HEK293T (cell line): ENCODE measurements around the gene SLC38A1.
"Not testable (repeated sequence)": the region's sequence is repeated elsewhere in the genome, so short reads cannot be mapped to it uniquely, and the experiment has no call there.

Source experiments
- CTCF ChIA-PET: fragments of 350-600 bp; formaldehyde crosslinking; extraction: SDS; loops from one replicate; lab custom pipeline; 2021; ENCODE audit warnings: antibody characterized with exemption, inconsistent platforms; lab: Yijun Ruan, JAX
- POLR2A ChIA-PET: fragments of 350-600 bp; formaldehyde crosslinking; extraction: SDS; loops from one replicate; lab custom pipeline; 2020; ENCODE audit warnings: antibody characterized with exemption, inconsistent platforms; lab: Yijun Ruan, JAX
- DNase-seq: peaks from one replicate; pipeline ENCODE4 v3.0.0; 2012; ENCODE audit warnings: mixed read lengths; ENCODE audit errors: extremely low spot score
- ARNT ChIP-seq: fragments of 450-650 bp; IDR thresholded peaks from 2 replicates; pipeline ENCODE4 v1.6.1; 2017; ENCODE audit warnings: mild to moderate bottlenecking
- BHLHE40 ChIP-seq: fragments of 450-650 bp; IDR thresholded peaks from 2 replicates; pipeline ENCODE4 v1.6.1; 2016; ENCODE audit warnings: mild to moderate bottlenecking, moderate library complexity, borderline replicate concordance
- CTBP1 ChIP-seq: fragments of 450-650 bp; IDR thresholded peaks from 2 replicates; pipeline ENCODE4 v1.6.1; 2016; ENCODE audit warnings: borderline replicate concordance
- ELF4 ChIP-seq: fragments of 450-650 bp; IDR thresholded peaks from 2 replicates; pipeline ENCODE4 v1.6.1; 2017; ENCODE audit warnings: antibody characterized with exemption
- FOXA1 ChIP-seq: fragments of 450-650 bp; IDR thresholded peaks from 2 replicates; pipeline ENCODE4 v1.6.1; 2016; ENCODE audit warnings: mild to moderate bottlenecking
- FOXK2 ChIP-seq: fragments of 450-650 bp; IDR thresholded peaks from 2 replicates; pipeline ENCODE4 v1.6.1; 2016; ENCODE audit warnings: mild to moderate bottlenecking
- FOXM1 ChIP-seq: fragments of 450-650 bp; IDR thresholded peaks from 2 replicates; pipeline ENCODE4 v1.6.1; 2017; ENCODE audit warnings: mild to moderate bottlenecking, borderline replicate concordance
- HDGF ChIP-seq: fragments of 450-650 bp; IDR thresholded peaks from 2 replicates; pipeline ENCODE4 v1.6.1; 2017; ENCODE audit warnings: antibody characterized with exemption, borderline replicate concordance
- L3MBTL2 ChIP-seq: fragments of 450-650 bp; conservative IDR thresholded peaks from 2 replicates; pipeline ENCODE4 v1.6.1; 2016; ENCODE audit warnings: mild to moderate bottlenecking
- LEF1 ChIP-seq: fragments of 450-650 bp; IDR thresholded peaks from 2 replicates; pipeline ENCODE4 v1.6.1; 2017; ENCODE audit warnings: mild to moderate bottlenecking, borderline replicate concordance
- NFRKB ChIP-seq: fragments of 450-650 bp; IDR thresholded peaks from 2 replicates; pipeline ENCODE4 v1.6.1; 2016; ENCODE audit warnings: mild to moderate bottlenecking, moderate library complexity
- SP1 ChIP-seq: fragments of 450-650 bp; IDR thresholded peaks from 2 replicates; pipeline ENCODE4 v1.6.1; 2017
- SUZ12 ChIP-seq: fragments of 450-650 bp; IDR thresholded peaks from 2 replicates; pipeline ENCODE4 v1.6.1; 2016; ENCODE audit warnings: mild to moderate bottlenecking
- TARDBP ChIP-seq: fragments of 450-650 bp; IDR thresholded peaks from 2 replicates; pipeline ENCODE4 v1.6.1; 2016
- ZNF384 ChIP-seq: fragments of 450-650 bp; IDR thresholded peaks from 2 replicates; pipeline ENCODE4 v1.6.1; 2016
- TF ChIP-seq, protein P1 (sequence below): fragments of 450-650 bp; IDR thresholded peaks from 2 replicates; pipeline ENCODE4 v1.6.1; 2016

SLC38A1 gene

DNA sequence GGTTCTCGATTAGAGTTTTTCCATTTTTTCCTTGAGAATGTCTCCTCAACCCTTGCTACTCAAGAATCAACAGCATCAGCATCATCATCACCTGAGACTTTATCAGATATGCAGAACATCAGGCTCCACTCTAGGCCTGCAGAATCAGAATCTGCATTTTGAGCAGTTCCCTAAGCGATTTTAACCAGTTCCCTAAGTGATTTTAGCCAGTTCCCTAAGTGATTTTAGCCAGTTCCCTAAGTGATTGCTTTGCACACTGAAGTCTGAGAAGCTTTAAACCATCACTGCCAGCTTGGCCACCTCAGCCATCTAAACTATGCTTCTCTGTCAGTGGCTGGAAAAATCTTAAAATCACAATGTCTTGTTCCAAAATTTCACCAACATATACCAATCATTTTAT is 29.4 kb upstream of the SLC38A1 start:
- DNase-seq: no peak
- no peak for TF ChIP-seq SP1
- no peak for TF ChIP-seq L3MBTL2
- TF ChIP-seq CTBP1: no peak
- no peak for TF ChIP-seq FOXM1
- TF ChIP-seq BHLHE40: no peak
- no peak for TF ChIP-seq ARNT
- TF ChIP-seq FOXA1: no peak
- no peak for TF ChIP-seq SUZ12
- no peak for TF ChIP-seq TARDBP
- TF ChIP-seq LEF1: no peak
- TF ChIP-seq, protein P1, sequence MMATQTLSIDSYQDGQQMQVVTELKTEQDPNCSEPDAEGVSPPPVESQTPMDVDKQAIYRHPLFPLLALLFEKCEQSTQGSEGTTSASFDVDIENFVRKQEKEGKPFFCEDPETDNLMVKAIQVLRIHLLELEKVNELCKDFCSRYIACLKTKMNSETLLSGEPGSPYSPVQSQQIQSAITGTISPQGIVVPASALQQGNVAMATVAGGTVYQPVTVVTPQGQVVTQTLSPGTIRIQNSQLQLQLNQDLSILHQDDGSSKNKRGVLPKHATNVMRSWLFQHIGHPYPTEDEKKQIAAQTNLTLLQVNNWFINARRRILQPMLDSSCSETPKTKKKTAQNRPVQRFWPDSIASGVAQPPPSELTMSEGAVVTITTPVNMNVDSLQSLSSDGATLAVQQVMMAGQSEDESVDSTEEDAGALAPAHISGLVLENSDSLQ: no peak
- TF ChIP-seq HDGF: no peak
- no peak for TF ChIP-seq ZNF384
- no peak for TF ChIP-seq FOXK2
- TF ChIP-seq ELF4: no peak
- no peak for TF ChIP-seq NFRKB
- CTCF ChIA-PET: no interaction called here
- POLR2A ChIA-PET: no interaction called here

DNA sequence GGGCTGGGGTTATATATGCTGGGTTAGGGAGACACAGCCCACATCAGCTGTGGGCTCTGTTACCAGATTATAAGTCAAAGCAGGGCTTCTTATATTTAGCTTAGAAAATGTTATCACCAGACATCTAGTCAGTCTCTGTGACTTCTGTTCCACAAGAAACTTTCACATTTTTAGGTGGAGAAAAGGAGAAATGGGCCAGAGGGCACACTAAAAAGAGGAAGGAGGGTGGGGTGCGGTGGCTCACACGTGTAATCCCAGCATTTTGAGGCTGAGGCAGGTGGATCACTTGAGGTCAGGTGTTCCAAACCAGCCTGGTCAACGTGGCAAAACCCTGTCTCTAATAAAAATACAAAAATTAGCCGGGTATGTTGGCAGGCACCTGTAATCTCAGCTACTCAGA is 28.0 kb upstream of the SLC38A1 start:
- TF ChIP-seq FOXM1 (no peak), BHLHE40 (no peak), ZNF384 (no peak), SUZ12 (no peak), TARDBP (no peak), L3MBTL2 (no peak), ELF4 (no peak), HDGF (no peak), NFRKB (no peak), FOXA1 (no peak), CTBP1 (no peak), SP1 (no peak), ARNT (no peak), LEF1 (no peak), FOXK2 (no peak)
- TF ChIP-seq, protein P1: no peak
- POLR2A ChIA-PET: no interaction called here
- DNase-seq: no peak
- CTCF ChIA-PET: no interaction called here

DNA sequence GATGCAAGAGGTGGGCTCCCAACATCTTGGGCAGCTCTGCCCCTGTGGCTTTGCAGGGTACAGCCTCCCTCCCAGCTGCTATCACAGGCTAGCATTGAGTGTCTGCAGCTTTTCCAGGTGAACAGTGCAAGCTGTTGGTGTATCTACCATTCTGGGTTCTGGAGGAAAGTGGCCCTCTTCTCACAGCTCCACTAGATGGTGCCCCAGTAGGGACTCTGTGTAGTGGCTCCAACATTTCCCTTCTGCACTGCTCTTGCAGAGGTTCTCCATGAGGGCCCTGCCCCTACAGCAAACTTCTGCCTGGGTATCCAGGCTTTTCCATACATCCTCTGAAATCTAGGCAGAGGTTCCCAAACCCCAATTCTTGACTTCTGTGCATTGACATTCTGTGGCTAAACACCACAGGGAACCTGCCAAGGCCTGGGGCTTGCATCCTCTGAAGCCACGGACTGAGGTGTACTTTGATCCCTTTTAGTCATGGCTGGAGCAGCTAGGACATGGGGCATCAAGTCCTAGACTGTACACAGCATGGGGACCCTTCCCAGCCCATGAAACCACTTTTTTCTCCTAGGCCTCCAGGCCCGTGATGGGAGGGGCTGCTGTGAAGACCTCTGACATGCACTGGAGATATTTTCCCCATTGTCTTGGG is 24.0 kb upstream of the SLC38A1 start:
- POLR2A ChIA-PET: no interaction called here
- no peak for DNase-seq
- CTCF ChIA-PET: no interaction called here
- TF ChIP-seq HDGF: no peak
- TF ChIP-seq CTBP1: no peak
- no peak for TF ChIP-seq L3MBTL2
- TF ChIP-seq SUZ12: no peak
- TF ChIP-seq FOXA1: no peak
- no peak for TF ChIP-seq SP1
- no peak for TF ChIP-seq TARDBP
- TF ChIP-seq, protein P1: no peak

DNA sequence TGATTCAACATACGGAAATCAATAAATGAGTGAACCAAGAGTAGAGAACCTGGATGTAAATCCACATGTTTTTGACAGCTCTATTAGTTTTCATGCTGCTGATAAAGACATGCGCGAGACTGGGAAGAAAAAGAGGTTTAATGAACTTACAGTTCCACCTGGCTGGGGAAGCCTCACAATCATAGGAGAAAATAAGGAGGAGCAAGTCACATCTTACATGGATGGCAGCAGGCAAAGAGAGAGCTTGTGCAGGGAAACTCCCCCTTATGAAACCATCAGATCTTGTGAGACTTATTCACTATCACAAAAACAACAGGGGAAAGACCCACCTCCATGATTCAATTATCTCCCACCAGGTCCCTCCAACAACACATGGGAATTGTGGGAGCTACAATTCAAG is 23.1 kb upstream of the SLC38A1 start:
- CTCF ChIA-PET, DNase-seq, POLR2A ChIA-PET: not testable (repeated sequence)

DNA sequence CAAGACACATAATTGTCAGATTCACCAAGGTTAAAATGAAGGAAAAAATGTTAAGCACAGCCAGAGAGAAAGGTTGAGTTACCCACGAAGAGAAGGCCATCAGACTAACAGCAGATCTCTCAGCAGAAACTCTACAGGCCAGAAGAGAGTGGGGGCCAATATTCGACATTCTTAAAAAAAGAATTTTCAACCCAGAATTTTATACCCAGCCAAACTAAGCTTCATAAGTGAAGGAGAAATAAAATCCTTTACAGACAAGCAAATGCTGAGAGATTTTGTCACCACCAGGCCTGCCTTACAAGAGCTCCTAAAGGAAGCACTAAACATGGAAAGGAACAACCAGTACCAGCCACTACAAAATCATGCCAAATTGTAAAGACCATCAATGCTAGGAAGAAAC is 16.3 kb upstream of the SLC38A1 start:
- DNase-seq, POLR2A ChIA-PET, CTCF ChIA-PET: not testable (repeated sequence)

DNA sequence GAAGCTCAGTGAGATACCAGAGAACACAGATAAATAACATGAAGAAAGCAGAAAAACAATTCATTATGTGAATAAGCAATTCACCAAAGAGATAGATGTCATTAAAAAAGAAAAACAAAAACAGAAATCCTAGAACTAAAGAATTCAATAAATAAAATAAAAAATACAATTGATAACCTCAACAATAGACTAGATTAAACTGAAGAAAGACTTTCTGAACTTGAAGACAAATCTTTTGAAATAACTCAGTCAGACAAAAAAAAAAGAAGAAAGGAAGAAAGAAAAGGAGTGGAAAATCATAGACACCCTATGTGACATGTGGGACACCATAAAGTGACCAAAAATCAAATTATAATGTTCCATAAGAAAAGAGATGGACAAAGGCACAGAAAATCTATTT is 14.0 kb upstream of the SLC38A1 start:
- ChIA-PET POLR2A (no interaction called here), CTCF (interaction anchor here (0.8 kb wide), 1 partner anchor 13 kb away, joined by 3 read pairs; no protein-coding TSS in a partner anchor)
- no peak for TF ChIP-seq FOXM1
- TF ChIP-seq LEF1: no peak
- TF ChIP-seq ZNF384: no peak
- no peak for TF ChIP-seq SUZ12
- TF ChIP-seq TARDBP: no peak
- no peak for TF ChIP-seq SP1
- no peak for TF ChIP-seq ARNT
- no peak for DNase-seq

DNA sequence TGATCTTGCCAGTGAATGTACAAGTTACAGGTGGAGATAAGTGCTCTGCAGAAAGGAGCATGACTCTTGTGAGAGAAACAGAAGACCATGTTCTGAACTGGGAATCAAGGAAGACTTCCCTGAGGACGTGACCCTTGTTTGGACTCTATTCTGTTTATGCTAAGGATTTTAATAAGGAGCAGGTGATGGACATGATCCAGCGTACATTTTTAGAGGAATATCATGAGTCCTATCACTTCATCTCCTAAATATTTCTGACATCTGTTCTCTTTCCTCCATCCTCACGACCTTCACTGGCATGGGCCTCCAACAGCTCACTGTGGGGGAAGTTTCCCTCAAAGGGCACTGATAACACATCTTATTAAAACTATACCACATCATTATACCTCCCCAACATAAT is 7.9 kb upstream of the SLC38A1 start:
- no peak for TF ChIP-seq FOXM1
- TF ChIP-seq NFRKB: no peak
- TF ChIP-seq CTBP1: no peak
- no peak for TF ChIP-seq BHLHE40
- TF ChIP-seq ARNT: no peak
- no peak for TF ChIP-seq TARDBP
- no peak for DNase-seq
- ChIA-PET POLR2A (no interaction called here), CTCF (no interaction called here)
